Liver (tissue), 9 donors: ENCODE results near the gene SRPK1. TPM values are rescaled to one million over a fixed set of nuclear protein-coding genes. Genes with fewer than 3 reads are reported as not detected.

Experiments used
- DNase-seq: peaks from one replicate; pipeline ENCODE4 v3.0.0-alpha.2; 2017; ENCODE audit warnings: low spot score
- H3K27ac ChIP-seq, 2 donors: one replicate each; pipeline ENCODE4 v1.7.0; 2013; ENCODE audit warnings: inconsistent platforms in 2 of 2, low read length in 2 of 2, control low read depth in 1 of 2, low read depth in 1 of 2, mild to moderate bottlenecking in 1 of 2
- H3K27me3 ChIP-seq, 4 donors: one replicate each; pipeline versions ENCODE4 v1.6.1 to v1.7.0; 2013; ENCODE audit warnings: low read length in 3 of 4, inconsistent platforms in 1 of 4, mild to moderate bottlenecking in 1 of 4, moderate library complexity in 1 of 4; ENCODE audit not compliant: control insufficient read depth in 4 of 4, insufficient read depth in 4 of 4
- H3K36me3 ChIP-seq, 4 donors: one replicate each; pipeline versions ENCODE4 v1.6.1 to v1.7.0; 2013; ENCODE audit warnings: low read length in 3 of 4, mild to moderate bottlenecking in 3 of 4, low read depth in 1 of 4, moderate library complexity in 1 of 4; ENCODE audit not compliant: control insufficient read depth in 4 of 4, insufficient read depth in 3 of 4
- H3K4me1 ChIP-seq, 4 donors: one replicate each; pipeline versions ENCODE4 v1.6.1 to v1.7.0; 2013; ENCODE audit warnings: low read length in 3 of 4, mild to moderate bottlenecking in 3 of 4, moderate library complexity in 1 of 4; ENCODE audit not compliant: control insufficient read depth in 4 of 4, insufficient read depth in 4 of 4
- H3K4me3 ChIP-seq, 3 donors: one replicate each; pipeline versions ENCODE4 v1.6.1 to v1.7.0; 2013; ENCODE audit warnings: low read length in 3 of 3, control low read depth in 1 of 3, low read depth in 1 of 3, mild to moderate bottlenecking in 1 of 3
- H3K9ac ChIP-seq, 2 donors: one replicate each; pipeline ENCODE4 v1.7.0; 2013; ENCODE audit warnings: low read length in 2 of 2, mild to moderate bottlenecking in 2 of 2, moderate library complexity in 2 of 2, control low read depth in 1 of 2, low read depth in 1 of 2
- H3K9me3 ChIP-seq, 4 donors: one replicate each; pipeline versions ENCODE4 v1.6.1 to v1.7.0; 2013; ENCODE audit warnings: low read length in 3 of 4; ENCODE audit not compliant: control insufficient read depth in 4 of 4
- ATF3 ChIP-seq: IDR thresholded peaks from 2 replicates; pipeline ENCODE4 v1.6.1; 2016; ENCODE audit warnings: antibody characterized with exemption
- CTCF ChIP-seq: fragments of 150-350 bp; IDR thresholded peaks from 2 replicates; pipeline ENCODE4 v1.5.1; 2017; ENCODE audit warnings: improper control_type of control experiment, low read depth, low read length; ENCODE audit not compliant: missing input control
- EGR1 ChIP-seq, 2 donors: IDR thresholded peaks; 2 replicates each; pipeline ENCODE4 v1.6.1; 2016 to 2018; ENCODE audit warnings: antibody characterized with exemption in 2 of 2, low read depth in 2 of 2
- FOXA2 ChIP-seq: IDR thresholded peaks from 2 replicates; pipeline ENCODE4 v1.6.1; 2016; ENCODE audit warnings: antibody characterized with exemption
- HNF4A ChIP-seq, 2 donors: conservative IDR thresholded peaks; 2 replicates each; pipeline ENCODE4 v1.6.1; 2016; ENCODE audit warnings: antibody characterized with exemption in 2 of 2, mild to moderate bottlenecking in 2 of 2
- HNF4G ChIP-seq: IDR thresholded peaks from 2 replicates; pipeline ENCODE4 v1.6.1; 2016; ENCODE audit warnings: antibody characterized with exemption
- JUND ChIP-seq, 2 donors: IDR thresholded peaks; 2 replicates each; pipeline ENCODE4 v1.6.1; 2016; ENCODE audit warnings: antibody characterized with exemption in 2 of 2
- MAX ChIP-seq: IDR thresholded peaks from 2 replicates; pipeline ENCODE4 v1.6.1; 2016; ENCODE audit warnings: antibody characterized with exemption
- NR2F2 ChIP-seq: IDR thresholded peaks from 2 replicates; pipeline ENCODE4 v1.6.1; 2016; ENCODE audit warnings: antibody characterized with exemption
- RAD21 ChIP-seq, 2 donors: IDR thresholded peaks; 2 replicates each; pipeline ENCODE4 v1.6.1; 2016; ENCODE audit warnings: antibody characterized with exemption in 2 of 2, mild to moderate bottlenecking in 2 of 2
- REST ChIP-seq: IDR thresholded peaks from 2 replicates; pipeline ENCODE4 v1.6.1; 2016; ENCODE audit warnings: antibody characterized with exemption, mild to moderate bottlenecking
- RXRA ChIP-seq, 2 donors: IDR thresholded peaks; 2 replicates each; pipeline ENCODE4 v1.6.1; 2017 to 2018; ENCODE audit warnings: antibody characterized with exemption in 2 of 2, mild to moderate bottlenecking in 1 of 2
- YY1 ChIP-seq: IDR thresholded peaks from 2 replicates; pipeline ENCODE4 v1.6.1; 2016; ENCODE audit warnings: antibody characterized with exemption, mild to moderate bottlenecking
- ZBTB33 ChIP-seq: IDR thresholded peaks from 2 replicates; pipeline ENCODE4 v1.6.1; 2016; ENCODE audit warnings: antibody characterized with exemption
- WGBS: extraction: QIAGEN DNeasy Blood & Tissue Kit; methylation state at CpG from one replicate; pipeline ENCODE4 v1.1.7; 2013; 5-methylcytosine and 5-hydroxymethylcytosine counted together
- polyA plus RNA-seq, 2 donors: library from polyadenylated mRNA; stranded (reverse) in 1 of 2; unstranded in 1 of 2; fragments of 200-250 nt in 1 of 2; fragments of >200 nt in 1 of 2; fragmentation: Nextera tagmentation in 1 of 2; extraction: Ambion mirVana in 1 of 2; gene quantifications; one replicate each; pipeline versions ENCODE4 v1.2.1 to v1.2.3, GENCODE V29; 2013 to 2015
- total RNA-seq, 2 donors: library from RNA; depleted of rRNA; stranded (reverse); fragments of >200 nt; gene quantifications; one replicate each; pipeline ENCODE4 v1.2.3, GENCODE V29; 2014
- donor health status: healthy.
- donor health status: healthy.
- donor health status: healthy.
- donor health status: healthy.
- donor health status: healthy.

The SRPK1 gene
- total and polyA plus RNA-seq, 4 donors = 11.9 to 41.2 (median 32.9) TPM

- no peak for TF ChIP-seq MAX
- no peak for TF ChIP-seq FOXA2
- no peak for TF ChIP-seq RXRA (IDR thresholded peaks at IDR 0.05)
Measured at GRCh38 chr6:35817515-35817914, 103.4 kb downstream of the SRPK1 start (continued).

GRCh38 chr6:35811699-35811995 lies 109.3 kb downstream of the SRPK1 start:
- 86% methylated on average over 6 of the region's 6 CpGs for WGBS
- H3K36me3 ChIP-seq = no peaks in the 10 kb centered on the region
- no peak for DNase-seq
- H3K9ac ChIP-seq = no peak overlapping the region
- no peaks in the 10 kb centered on the region for H3K9me3 ChIP-seq
- H3K4me3 ChIP-seq = no peak overlapping the region
- H3K27ac ChIP-seq = no peak overlapping the region
- no peaks in the 10 kb centered on the region for H3K27me3 ChIP-seq
- no peaks in the 10 kb centered on the region for H3K4me1 ChIP-seq
- TF ChIP-seq JUND (IDR thresholded peaks at IDR 0.05) = no peak
- TF ChIP-seq YY1 = no peak
- TF ChIP-seq ATF3 = no peak
- no peak for TF ChIP-seq EGR1 (IDR thresholded peaks at IDR 0.05; ENCODE audit: low read depth in 2 of 2)
- no peak for TF ChIP-seq HNF4G
- TF ChIP-seq CTCF = no peak
- no peak for TF ChIP-seq NR2F2
- no peak for TF ChIP-seq REST
- no peak for TF ChIP-seq HNF4A (conservative IDR thresholded peaks at IDR 0.05)
- no peak for TF ChIP-seq ZBTB33
- TF ChIP-seq RXRA (IDR thresholded peaks at IDR 0.05) = no peak
- no peak for TF ChIP-seq RAD21 (IDR thresholded peaks at IDR 0.05)
